HepG2 (cell line): ENCODE results near the gene PSMG3. TPM values are rescaled to one million over a fixed set of nuclear protein-coding genes. Genes with fewer than 3 reads are reported as not detected.

Source experiments
- ATAC-seq: fragments of 200-7000 bp; cut with Tn5 transposase; 3 replicates; pipeline ENCODE4 v1.9.1; 2020; ENCODE audit warnings: mild to moderate bottlenecking, moderate library complexity
- BruUV-seq: library from RNA; stranded (reverse); fragments of 400-500 nt; replicated peaks from 2 replicates; lab custom pipeline; 2021; lab: Mats Ljungman, UMichigan
- CTCF ChIA-PET: fragments of 300-600 bp; formaldehyde crosslinking; extraction: SDS; loops from one replicate; lab custom pipeline; 2021; ENCODE audit warnings: low total read pairs, inconsistent platforms, low intra/inter-chr PET ratio; lab: Yijun Ruan, JAX
- POLR2A ChIA-PET: fragments of 350-600 bp; sonication (Branson Sonifier 250); formaldehyde crosslinking; loops from one replicate; lab custom pipeline; 2020; ENCODE audit warnings: antibody characterized with exemption, inconsistent platforms; lab: Yijun Ruan, JAX
- DNase-seq: peaks from one replicate; pipeline ENCODE4 v3.0.0-alpha.2; 2015; ENCODE audit warnings: low spot score
- FAIRE-seq: peaks from 3 replicates; lab custom pipeline; 2011; peaks lifted over from hg19 to GRCh38; lab: Jason Lieb, UNC
- H2AFZ ChIP-seq: one replicate; pipeline ENCODE4 v1.6.1; 2011; ENCODE audit warnings: low read length, inconsistent platforms
- H3K27ac ChIP-seq: fragments of 300-600 bp; 3 replicates; pipeline ENCODE4 v1.8.0; 2011; ENCODE audit warnings: mixed run types, mild to moderate bottlenecking, mixed read lengths, low read length, inconsistent platforms; ENCODE audit not compliant: insufficient read depth; ENCODE audit errors: extremely low read length
- H3K27me3 ChIP-seq, 2 experiments: fragments of 200-600 bp in 1 of 2; 2 replicates in 1 of 2; 3 replicates in 1 of 2; pipeline versions ENCODE4 v1.6.0 to v1.8.0; 2011; ENCODE audit warnings: low read length in 2 of 2, mild to moderate bottlenecking in 2 of 2, moderate library complexity in 2 of 2, inconsistent platforms in 1 of 2; ENCODE audit not compliant: insufficient read depth in 2 of 2, control insufficient read depth in 1 of 2
- H3K36me3 ChIP-seq, 2 experiments: fragments of 200-600 bp in 1 of 2; replicated peaks in 1 of 2; 2 replicates in 1 of 2; 3 replicates in 1 of 2; pipeline versions ENCODE4 v1.5.1 to v1.8.0; 2011; ENCODE audit warnings: low read length in 2 of 2, inconsistent platforms in 1 of 2; ENCODE audit not compliant: insufficient read depth in 2 of 2, control insufficient read depth in 1 of 2
- H3K4me1 ChIP-seq: 2 replicates; pipeline ENCODE4 v1.5.1; 2012; ENCODE audit warnings: low read length, inconsistent platforms; ENCODE audit not compliant: insufficient read depth
- H3K4me2 ChIP-seq: 2 replicates; pipeline ENCODE4 v1.6.0; 2011; ENCODE audit warnings: low read depth, low read length, inconsistent platforms
- H3K4me3 ChIP-seq, 3 experiments: fragments of 200-600 bp in 1 of 3; sonication (generic), shearing (Covaris generic) in 1 of 3; replicated peaks in 1 of 3; 2 replicates each; pipeline ENCODE4 v1.5.1; 2011 to 2016; ENCODE audit warnings: low read length in 3 of 3, inconsistent platforms in 2 of 3, low read depth in 2 of 3, mild to moderate bottlenecking in 2 of 3, control low read depth in 1 of 3, mixed read lengths in 1 of 3; ENCODE audit not compliant: insufficient read depth in 1 of 3
- H3K79me2 ChIP-seq: one replicate; pipeline ENCODE4 v1.6.1; 2011; ENCODE audit warnings: low read length, inconsistent platforms; ENCODE audit not compliant: insufficient read depth
- H3K9ac ChIP-seq: 2 replicates; pipeline ENCODE4 v1.6.0; 2011; ENCODE audit warnings: mild to moderate bottlenecking, low read depth, low read length, inconsistent platforms; ENCODE audit not compliant: insufficient read depth
- H3K9me3 ChIP-seq: 2 replicates; pipeline ENCODE4 v1.5.1; 2012; ENCODE audit warnings: mild to moderate bottlenecking, low read length
- H4K20me1 ChIP-seq: 2 replicates; pipeline ENCODE4 v1.6.0; 2011; ENCODE audit warnings: inconsistent platforms, mild to moderate bottlenecking, low read length, moderate library complexity; ENCODE audit not compliant: insufficient read depth
- FIP1L1 ChIP-seq: fragments of 200-400 bp; formaldehyde crosslinking; IDR thresholded peaks from 2 replicates; pipeline ENCODE4 v1.6.1; 2018; ENCODE audit warnings: low read depth, mild to moderate bottlenecking, low read length, moderate library complexity, borderline replicate concordance; ENCODE audit not compliant: insufficient read depth
- HNRNPK ChIP-seq: fragments of 200-400 bp; formaldehyde crosslinking; IDR thresholded peaks from 2 replicates; pipeline ENCODE4 v1.6.1; 2018; ENCODE audit warnings: low read length, low read depth, moderate library complexity, mild to moderate bottlenecking; ENCODE audit not compliant: poor library complexity, severe bottlenecking
- RARA ChIP-seq: IDR thresholded peaks from 2 replicates; pipeline ENCODE4 v1.6.1; 2016; ENCODE audit warnings: missing genetic modification reagents, missing compliant biosample characterization
- SMC3 ChIP-seq: IDR thresholded peaks from 2 replicates; pipeline ENCODE4 v1.6.1; 2011; ENCODE audit warnings: low read length, improper control_type of control experiment
- STAG1 ChIP-seq: sonication (generic); formaldehyde crosslinking; IDR thresholded peaks from 2 replicates; pipeline ENCODE4 v1.4.0; 2020; ENCODE audit warnings: missing genetic modification reagents
- ZNF501 ChIP-seq: sonication (generic); formaldehyde crosslinking; IDR thresholded peaks from 2 replicates; pipeline ENCODE4 v1.5.1; 2020; ENCODE audit warnings: mild to moderate bottlenecking, moderate library complexity, missing genetic modification reagents
- WGBS: methylation state at CpG from one replicate; pipeline ENCODE4 v1.1.6; 2017; ENCODE audit warnings: low lambda C conversion rate; 5-methylcytosine and 5-hydroxymethylcytosine counted together
- in situ Hi-C: cut with HindIII; loops from 2 replicates; pipeline ENCODE4 v1.10.0; 2017; ENCODE audit warnings: low pct_unique_long_range_greater_than_20kb; ENCODE audit not compliant: extremely low pct_ligation_motif_present
- intact Hi-C: fragments of 100-400 bp; cut with micrococcal nuclease; formaldehyde crosslinking; loops from one replicate; pipeline ENCODE4 v1.10.0; 2022; ENCODE audit not compliant: unreplicated experiment
- polyA plus RNA-seq, 8 experiments: library from polyadenylated mRNA; depleted of rRNA in 3 of 8; stranded (reverse) in 7 of 8; unstranded in 1 of 8; fragments of >200 nt; fragmentation: Illumina TruSeq in 4 of 8; extraction: Trizol in 4 of 8; gene quantifications; 2 replicates each; pipeline versions ENCODE4 v1.2.1 to v1.2.3, GENCODE V29; 2011 to 2016; ENCODE audit warnings: low read depth in 4 of 8, missing spikeins in 1 of 8, mixed read lengths in 1 of 8; ENCODE audit not compliant: insufficient read depth in 1 of 8
- total RNA-seq, 5 experiments: library from RNA; depleted of rRNA; stranded (reverse); fragments of >200 nt; fragmentation: Illumina TruSeq; extraction: Trizol; gene quantifications; 2 replicates each; pipeline ENCODE4 v1.2.3, GENCODE V29; 2016; ENCODE audit warnings: low read depth in 1 of 5
- TF ChIP-seq, protein P1 (sequence below): sonication (generic); formaldehyde crosslinking; IDR thresholded peaks from 2 replicates; pipeline ENCODE4 v1.5.0; 2020; ENCODE audit warnings: mild to moderate bottlenecking, missing genetic modification reagents, moderate library complexity
- TF ChIP-seq, protein P2 (sequence below): IDR thresholded peaks from 2 replicates; pipeline ENCODE4 v1.6.1; 2012; ENCODE audit warnings: inconsistent platforms

Gene PSMG3
- total and polyA plus RNA-seq, 2 of the 13 experiments (the other 11 are each of a cell fraction or from before 2014, with no cell fraction given), result 29.6 to 48.4 TPM

DNA sequence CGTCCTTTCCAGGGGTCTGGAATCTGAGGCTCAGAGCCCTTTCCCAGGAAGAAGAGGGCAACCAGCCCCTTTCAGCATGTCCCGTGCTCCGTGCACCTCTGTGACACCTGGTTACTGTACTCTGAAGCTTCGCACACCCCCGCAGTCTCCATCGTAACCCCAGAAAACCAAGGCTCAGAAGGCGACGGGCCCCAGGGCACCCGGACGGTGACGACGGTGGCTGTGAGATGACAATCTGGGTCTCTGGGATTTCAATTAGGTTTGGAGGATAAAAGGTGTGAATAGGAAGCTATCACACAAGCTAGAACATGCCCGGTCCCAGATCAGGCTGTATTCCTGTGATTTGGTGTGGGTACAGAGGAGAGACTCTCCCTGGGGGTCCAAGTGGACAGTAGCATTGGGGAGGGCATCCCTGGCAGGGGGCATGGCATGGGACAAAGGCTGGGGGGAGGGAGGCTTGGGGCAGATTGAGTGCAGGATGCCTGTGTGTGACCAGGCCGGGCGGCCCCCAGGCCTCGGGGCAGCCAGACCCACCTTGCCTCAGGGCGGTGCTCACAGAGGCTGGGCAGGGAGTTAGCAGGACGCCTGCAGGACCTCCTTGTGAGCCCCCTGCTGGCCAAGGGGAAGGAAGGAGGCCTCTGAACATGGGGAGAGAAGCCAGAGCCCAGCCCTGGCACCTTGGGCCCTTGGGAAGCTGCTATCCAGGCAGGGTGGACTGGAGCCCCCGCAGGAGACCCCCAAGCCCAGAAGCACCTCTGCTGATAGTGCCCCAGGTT, 23.4 kb upstream of the PSMG3 start:
- no peak overlapping the region for H3K4me2 ChIP-seq
- H3K9ac ChIP-seq, result no peak overlapping the region
- DNase-seq (peak; percentile 16), FAIRE-seq (no peak), ATAC-seq (peak; percentile 78)
- no peak overlapping the region for H3K4me3 ChIP-seq
- H3K27me3 ChIP-seq, result peaks cover 4 to 64% of the 10 kb centered on the region in 2 experiments; a peak in 3 of 5 replicates
- no TSS peak for BruUV-seq
- in situ Hi-C loops, result loop anchor here (25.0 kb wide), 1 partner anchor 619 kb away; no protein-coding TSS in a partner anchor
- ChIA-PET CTCF (interaction anchor here (1.1 kb wide), 1 partner anchor 14 kb away, joined by 6 read pairs; no protein-coding TSS in a partner anchor), POLR2A (no interaction called here)
- H3K9me3 ChIP-seq, result peaks cover 8% of the 10 kb centered on the region; the same call in 1 of the 2 replicates
- no peaks in the 10 kb centered on the region for H4K20me1 ChIP-seq
- intact Hi-C loops, result no loop called here
- H2AFZ ChIP-seq, result no peak overlapping the region
- WGBS, result 43% methylated on average over 12 of the region's 19 CpGs
- H3K4me1 ChIP-seq, result no peaks in the 10 kb centered on the region
- no peaks in the 10 kb centered on the region for H3K36me3 ChIP-seq
- no peak overlapping the region for H3K27ac ChIP-seq
- H3K79me2 ChIP-seq, result no peaks in the 10 kb centered on the region
- TF ChIP-seq STAG1 (CRISPR knock-in tag), result peak; percentile 32
- no peak for TF ChIP-seq FIP1L1
- TF ChIP-seq ZNF501 (CRISPR knock-in tag), result no peak
- TF ChIP-seq, protein P1, sequence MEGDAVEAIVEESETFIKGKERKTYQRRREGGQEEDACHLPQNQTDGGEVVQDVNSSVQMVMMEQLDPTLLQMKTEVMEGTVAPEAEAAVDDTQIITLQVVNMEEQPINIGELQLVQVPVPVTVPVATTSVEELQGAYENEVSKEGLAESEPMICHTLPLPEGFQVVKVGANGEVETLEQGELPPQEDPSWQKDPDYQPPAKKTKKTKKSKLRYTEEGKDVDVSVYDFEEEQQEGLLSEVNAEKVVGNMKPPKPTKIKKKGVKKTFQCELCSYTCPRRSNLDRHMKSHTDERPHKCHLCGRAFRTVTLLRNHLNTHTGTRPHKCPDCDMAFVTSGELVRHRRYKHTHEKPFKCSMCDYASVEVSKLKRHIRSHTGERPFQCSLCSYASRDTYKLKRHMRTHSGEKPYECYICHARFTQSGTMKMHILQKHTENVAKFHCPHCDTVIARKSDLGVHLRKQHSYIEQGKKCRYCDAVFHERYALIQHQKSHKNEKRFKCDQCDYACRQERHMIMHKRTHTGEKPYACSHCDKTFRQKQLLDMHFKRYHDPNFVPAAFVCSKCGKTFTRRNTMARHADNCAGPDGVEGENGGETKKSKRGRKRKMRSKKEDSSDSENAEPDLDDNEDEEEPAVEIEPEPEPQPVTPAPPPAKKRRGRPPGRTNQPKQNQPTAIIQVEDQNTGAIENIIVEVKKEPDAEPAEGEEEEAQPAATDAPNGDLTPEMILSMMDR (CRISPR knock-in tag), result peak; percentile 52
- TF ChIP-seq HNRNPK, result peak; percentile 69
- TF ChIP-seq, protein P2, sequence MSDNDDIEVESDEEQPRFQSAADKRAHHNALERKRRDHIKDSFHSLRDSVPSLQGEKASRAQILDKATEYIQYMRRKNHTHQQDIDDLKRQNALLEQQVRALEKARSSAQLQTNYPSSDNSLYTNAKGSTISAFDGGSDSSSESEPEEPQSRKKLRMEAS, result no peak
- peak; percentile 4; the same call in 1 of the 2 replicates for TF ChIP-seq SMC3
- TF ChIP-seq RARA (CRISPR knock-in tag), result no peak
- TF ChIP-seq, all 625 proteins: peak for 4
